ENCODE data around the gene ADGRF1. TPM values are rescaled to one million over a fixed set of nuclear protein-coding genes. Genes with fewer than 3 reads are reported as not detected.

ADGRF1 gene
- total RNA-seq, 2 donors from 2014 or later: 1.7 to 2.0 TPM

- TF ChIP-seq CTCF (IDR thresholded peaks at IDR 0.05): no peak
- Histone ChIP-seq H3K9me3 (no peaks in the 10 kb centered on the region), H3K4me3 (no peak overlapping the region), H3K27me3 (no peaks in the 10 kb centered on the region), H3K27ac (no peak overlapping the region), H3K4me1 (no peaks in the 10 kb centered on the region), H3K9ac (ENCODE audit: low read depth in 2 of 2, low read length in 2 of 2) (no peak overlapping the region), H3K36me3 (no peaks in the 10 kb centered on the region)
- DNase-seq: no peak
- intact Hi-C loops (cut with DNase I): no loop called here
Measured at GRCh38 chr6:46961232-46961631, 80.9 kb downstream of the ADGRF1 start.

GRCh38 chr6:46959419-46959818 is 82.7 kb downstream of the ADGRF1 start:
- no peaks in the 10 kb centered on the region for H3K9me3 ChIP-seq
- intact Hi-C loops (cut with DNase I): no loop called here
- no peaks in the 10 kb centered on the region for H3K36me3 ChIP-seq
- no peak for TF ChIP-seq CTCF (IDR thresholded peaks at IDR 0.05)
- H3K27me3 ChIP-seq: no peaks in the 10 kb centered on the region
- H3K4me1 ChIP-seq: no peaks in the 10 kb centered on the region
- DNase-seq: no peak
- H3K4me3 ChIP-seq: no peak overlapping the region
- H3K9ac ChIP-seq (ENCODE audit: low read depth in 2 of 2, low read length in 2 of 2): no peak overlapping the region
- H3K27ac ChIP-seq: no peak overlapping the region

DNA sequence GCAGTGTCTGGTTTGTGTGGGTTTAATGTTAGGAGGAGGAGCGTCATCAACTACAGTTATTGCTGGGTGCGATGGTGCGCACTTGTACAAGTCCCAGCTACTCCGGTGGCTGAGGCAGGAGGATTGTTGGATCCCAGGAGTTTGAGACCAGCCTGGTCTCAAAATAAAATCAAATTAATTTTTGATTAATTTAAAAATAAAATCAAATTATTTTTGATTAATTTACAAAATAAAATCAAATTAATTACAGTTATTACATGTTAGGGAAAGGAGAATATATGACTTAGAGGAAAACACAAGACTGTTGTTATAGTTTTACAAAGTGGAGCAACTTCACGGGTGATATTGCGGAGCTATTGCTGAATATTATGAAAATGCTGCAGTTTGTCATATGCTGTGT is 85.7 kb downstream of the ADGRF1 start:
- Histone ChIP-seq H3K27me3 (no peaks in the 10 kb centered on the region), H3K36me3 (no peaks in the 10 kb centered on the region), H3K9me3 (no peaks in the 10 kb centered on the region), H3K27ac (no peak overlapping the region), H3K9ac (ENCODE audit: low read depth in 2 of 2, low read length in 2 of 2) (no peak overlapping the region), H3K4me3 (no peak overlapping the region), H3K4me1 (no peaks in the 10 kb centered on the region)
- no peak for TF ChIP-seq CTCF (IDR thresholded peaks at IDR 0.05)
- intact Hi-C loops (cut with DNase I): no loop called here
- no peak for DNase-seq

DNA sequence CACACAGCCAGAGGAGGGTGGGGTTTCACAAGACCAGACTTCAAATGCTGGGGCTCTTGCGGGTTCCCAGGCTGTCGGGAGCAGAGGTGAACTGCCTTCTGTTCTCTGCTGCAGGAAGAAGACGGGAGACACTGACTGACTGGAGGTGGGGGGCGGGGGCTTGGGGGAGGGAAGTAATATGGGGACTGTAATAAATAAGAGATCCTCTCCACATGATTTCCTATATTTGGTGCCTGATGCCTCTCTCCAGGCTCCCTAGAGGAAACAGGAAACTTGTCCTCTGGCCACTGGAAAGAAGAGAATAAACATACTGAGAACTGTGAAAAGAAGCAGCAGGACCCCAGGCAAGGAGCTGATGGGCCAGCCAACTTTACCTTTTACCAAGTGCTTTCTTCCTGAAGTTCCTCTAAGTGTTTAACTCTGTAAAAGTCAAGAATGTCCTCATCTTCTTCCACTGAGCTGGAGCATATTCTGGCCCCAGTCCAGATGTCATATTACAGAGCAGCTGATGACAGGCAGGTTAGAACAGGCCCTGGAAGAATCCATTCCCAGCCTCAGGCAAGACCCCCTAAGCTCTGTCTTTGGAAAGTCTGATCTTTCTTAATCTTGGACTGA is 87.2 kb downstream of the ADGRF1 start:
- Histone ChIP-seq H3K4me3 (no peak overlapping the region), H3K9me3 (no peaks in the 10 kb centered on the region), H3K9ac (ENCODE audit: low read depth in 2 of 2, low read length in 2 of 2) (no peak overlapping the region), H3K36me3 (no peaks in the 10 kb centered on the region), H3K27ac (no peak overlapping the region), H3K27me3 (no peaks in the 10 kb centered on the region), H3K4me1 (no peaks in the 10 kb centered on the region)
- intact Hi-C loops (cut with DNase I): no loop called here
- TF ChIP-seq CTCF (IDR thresholded peaks at IDR 0.05): no peak
- DNase-seq: no peak

- H3K9me3 ChIP-seq: no peaks in the 10 kb centered on the region
- H3K27me3 ChIP-seq: no peaks in the 10 kb centered on the region
- H3K4me3 ChIP-seq: no peak overlapping the region
- no peaks in the 10 kb centered on the region for H3K4me1 ChIP-seq
- TF ChIP-seq CTCF (IDR thresholded peaks at IDR 0.05): no peak
- intact Hi-C loops (cut with DNase I): no loop called here
- no peak overlapping the region for H3K9ac ChIP-seq (ENCODE audit: low read depth in 2 of 2, low read length in 2 of 2)
- H3K27ac ChIP-seq: no peak overlapping the region
- no peak for DNase-seq
- H3K36me3 ChIP-seq: no peaks in the 10 kb centered on the region
Measured at GRCh38 chr6:46953921-46954320, 88.2 kb downstream of the ADGRF1 start.

All from colonic mucosa (tissue), 4 donors.